HepG2 (cell line): ENCODE data around the gene VNN1.

Experiments used
- CTCF ChIP-seq: sonication (generic); formaldehyde crosslinking; IDR thresholded peaks from 2 replicates; pipeline ENCODE4 v1.5.0; 2020; ENCODE audit warnings: mild to moderate bottlenecking, missing genetic modification reagents, moderate library complexity
- GRHL1 ChIP-seq: sonication (generic); formaldehyde crosslinking; conservative IDR thresholded peaks from 2 replicates; pipeline ENCODE4 v1.8.0; 2022; ENCODE audit warnings: missing genetic modification reagents
- HCFC1 ChIP-seq: fragments of 150-350 bp; IDR thresholded peaks from 2 replicates; pipeline ENCODE4 v1.6.1; 2014; ENCODE audit warnings: low read depth, low read length
- PBX3 ChIP-seq: sonication (generic); formaldehyde crosslinking; IDR thresholded peaks from 2 replicates; pipeline ENCODE4 v1.8.1; 2023; ENCODE audit warnings: missing genetic modification reagents, inconsistent platforms, borderline replicate concordance
- PRDM4 ChIP-seq: sonication (generic); formaldehyde crosslinking; IDR thresholded peaks from 2 replicates; pipeline ENCODE4 v1.9.0; 2021; ENCODE audit warnings: missing genetic modification reagents, borderline replicate concordance
- RBM39 ChIP-seq: fragments of 200-400 bp; formaldehyde crosslinking; IDR thresholded peaks from one replicate; pipeline ENCODE4 v1.6.1; 2018; ENCODE audit warnings: antibody characterized with exemption, mild to moderate bottlenecking, low read depth, low read length; ENCODE audit not compliant: poor library complexity, severe bottlenecking
- TBL1XR1 ChIP-seq: fragments of 150-350 bp; IDR thresholded peaks from 2 replicates; pipeline ENCODE4 v1.6.1; 2014; ENCODE audit warnings: borderline replicate concordance, low read length; ENCODE audit not compliant: partially characterized antibody
- TBP ChIP-seq: sonication (generic); formaldehyde crosslinking; IDR thresholded peaks from 2 replicates; pipeline ENCODE4 v1.5.0; 2020; ENCODE audit warnings: missing genetic modification reagents
- TFAP4 ChIP-seq: sonication (generic); IDR thresholded peaks from 2 replicates; pipeline ENCODE4 v1.6.1; 2016; ENCODE audit warnings: low read depth, borderline replicate concordance
- ZGPAT ChIP-seq: IDR thresholded peaks from 2 replicates; pipeline ENCODE4 v1.6.1; 2016; ENCODE audit warnings: mild to moderate bottlenecking
- ZHX2 ChIP-seq, 2 experiments: sonication (generic) in 1 of 2; formaldehyde crosslinking in 1 of 2; IDR thresholded peaks; 2 replicates each; pipeline versions ENCODE4 v1.6.1 to v1.9.0; 2014 to 2022; ENCODE audit warnings: antibody characterized with exemption in 1 of 2, borderline replicate concordance in 1 of 2, inconsistent platforms in 1 of 2, low read depth in 1 of 2, missing genetic modification reagents in 1 of 2

- TF ChIP-seq ZHX2 (IDR thresholded peaks at IDR 0.05; ENCODE audit: low read depth): no peak
- TF ChIP-seq ZHX2 (CRISPR knock-in tag; IDR thresholded peaks at IDR 0.05; ENCODE audit: borderline replicate concordance): no peak
- TF ChIP-seq CTCF: no peak
- no peak for TF ChIP-seq TBP
- TF ChIP-seq ZGPAT (CRISPR knock-in tag): no peak
- no peak for TF ChIP-seq GRHL1 (CRISPR knock-in tag)
- no peak for TF ChIP-seq HCFC1
- TF ChIP-seq PBX3 (CRISPR knock-in tag): no peak
- TF ChIP-seq TFAP4: no peak
- TF ChIP-seq PRDM4 (CRISPR knock-in tag): no peak
- TF ChIP-seq TBL1XR1: no peak
- TF ChIP-seq RBM39: no peak
Measured at GRCh38 chr6:132648356-132648755, 65.5 kb downstream of the VNN1 start.
